Lower leg skin (tissue), 4 donors: Measurements from ENCODE around the gene IL10. TPM values are rescaled to one million over a fixed set of nuclear protein-coding genes. Genes with fewer than 3 reads are reported as not detected.

Experiments used
- DNase-seq, 2 donors: peaks; one replicate each; pipeline ENCODE4 v3.0.0-alpha.2; 2019; ENCODE audit warnings: low spot score in 2 of 2
- H3K4me3 ChIP-seq: fragments of 200-600 bp; sonication (generic); 2 replicates; pipeline ENCODE4 v1.5.1; 2017; ENCODE audit warnings: mild to moderate bottlenecking, low read depth; ENCODE audit not compliant: poor library complexity, severe bottlenecking
- POLR2A ChIP-seq, 2 donors: fragments of 450-650 bp; IDR thresholded peaks; one replicate each; pipeline ENCODE4 v1.6.1; 2016 to 2017; ENCODE audit warnings: antibody characterized with exemption in 2 of 2, mild to moderate bottlenecking in 1 of 2, moderate library complexity in 1 of 2
- WGBS, 2 donors: methylation state at CpG; one replicate each; pipeline ENCODE4 v1.1.5; 2018; 5-methylcytosine and 5-hydroxymethylcytosine counted together
- intact Hi-C: fragments of 100-400 bp; cut with DNase I; formaldehyde crosslinking; loops from one replicate; pipeline ENCODE4 v1.15.0; 2023; ENCODE audit warnings: low total_unique reads
- total RNA-seq, 4 donors: library from RNA; depleted of rRNA; stranded (reverse); fragments of >200 nt; gene quantifications; one replicate each; pipeline ENCODE4 v1.1.0, GENCODE V29; 2016
- TF ChIP-seq, protein P1 (sequence below), 3 donors: fragments of 450-650 bp; IDR thresholded peaks; one replicate each; pipeline ENCODE4 v1.5.1; 2016; ENCODE audit warnings: antibody characterized with exemption in 3 of 3, mild to moderate bottlenecking in 3 of 3, moderate library complexity in 2 of 3

IL10 gene
- total RNA-seq, 4 donors from 2014 or later, result 0.32 to 0.72 TPM; not detected in 2

DNA sequence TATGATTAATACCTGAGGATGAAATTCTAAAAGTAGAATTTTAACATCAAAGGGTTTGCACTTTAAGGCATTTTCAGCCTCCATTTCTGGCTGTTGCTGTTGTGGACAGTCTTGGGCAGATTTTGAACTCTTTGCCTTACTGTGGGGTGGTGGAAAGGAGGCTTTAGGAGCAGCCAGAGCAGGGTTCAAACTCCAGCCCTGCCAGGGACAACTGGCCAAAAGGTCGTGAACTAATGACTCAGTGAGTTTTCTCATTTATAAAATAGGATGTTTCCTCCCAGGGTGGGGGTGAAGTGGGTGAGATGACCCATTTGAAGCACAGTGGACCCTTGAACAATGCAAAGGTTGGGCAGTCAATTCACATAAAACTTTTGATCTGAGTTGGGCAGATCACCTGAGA lies 50.8 kb downstream of the IL10 start:
- H3K4me3 ChIP-seq, result no peak overlapping the region
- WGBS, 2 donors, result 81 to 84% methylated on average over 1 of the region's 1 CpG
- TF ChIP-seq POLR2A (IDR thresholded peaks at IDR 0.05), result no peak
- TF ChIP-seq, protein P1, sequence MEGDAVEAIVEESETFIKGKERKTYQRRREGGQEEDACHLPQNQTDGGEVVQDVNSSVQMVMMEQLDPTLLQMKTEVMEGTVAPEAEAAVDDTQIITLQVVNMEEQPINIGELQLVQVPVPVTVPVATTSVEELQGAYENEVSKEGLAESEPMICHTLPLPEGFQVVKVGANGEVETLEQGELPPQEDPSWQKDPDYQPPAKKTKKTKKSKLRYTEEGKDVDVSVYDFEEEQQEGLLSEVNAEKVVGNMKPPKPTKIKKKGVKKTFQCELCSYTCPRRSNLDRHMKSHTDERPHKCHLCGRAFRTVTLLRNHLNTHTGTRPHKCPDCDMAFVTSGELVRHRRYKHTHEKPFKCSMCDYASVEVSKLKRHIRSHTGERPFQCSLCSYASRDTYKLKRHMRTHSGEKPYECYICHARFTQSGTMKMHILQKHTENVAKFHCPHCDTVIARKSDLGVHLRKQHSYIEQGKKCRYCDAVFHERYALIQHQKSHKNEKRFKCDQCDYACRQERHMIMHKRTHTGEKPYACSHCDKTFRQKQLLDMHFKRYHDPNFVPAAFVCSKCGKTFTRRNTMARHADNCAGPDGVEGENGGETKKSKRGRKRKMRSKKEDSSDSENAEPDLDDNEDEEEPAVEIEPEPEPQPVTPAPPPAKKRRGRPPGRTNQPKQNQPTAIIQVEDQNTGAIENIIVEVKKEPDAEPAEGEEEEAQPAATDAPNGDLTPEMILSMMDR (IDR thresholded peaks at IDR 0.05), result no peak
- intact Hi-C loops, result loop anchor here (10.0 kb wide), 1 partner anchor 193 kb away; no protein-coding TSS in a partner anchor
- no peak for DNase-seq

DNA sequence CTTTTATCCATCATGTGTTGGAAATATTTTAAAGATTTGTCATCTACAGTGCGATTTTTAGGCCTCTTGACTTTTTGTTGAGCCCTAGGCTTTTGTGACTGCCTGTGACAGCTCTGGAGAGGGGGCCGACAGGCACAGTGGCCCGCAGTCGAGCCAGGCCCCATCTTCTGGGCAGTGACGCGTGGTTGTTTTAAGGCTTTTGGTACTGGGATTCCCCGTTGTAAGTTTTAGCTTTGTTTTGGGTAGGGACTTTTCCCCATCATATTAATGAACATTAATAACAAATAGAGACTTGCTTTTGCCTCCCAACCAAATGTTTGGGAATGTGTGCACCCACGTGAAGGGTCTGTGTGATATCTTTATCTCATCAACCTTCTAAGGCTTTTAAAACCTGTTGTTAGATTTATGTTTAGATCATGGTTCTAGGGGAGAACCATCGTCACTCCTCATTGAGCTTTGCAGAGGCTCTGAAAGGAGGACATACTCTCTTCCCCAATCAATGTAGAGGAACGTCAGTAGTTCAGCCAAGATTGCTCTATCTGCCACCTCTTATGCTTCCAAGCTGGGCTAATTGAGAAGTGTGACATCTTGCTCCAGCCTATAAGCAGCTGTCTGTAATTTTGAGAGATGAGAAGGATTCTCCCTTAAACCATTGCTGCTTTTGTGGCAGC lies 53.0 kb downstream of the IL10 start:
- H3K4me3 ChIP-seq, result no peak overlapping the region
- intact Hi-C loops, result no loop called here
- DNase-seq, result no peak
- WGBS, 2 donors, result 70 to 76% methylated on average over 10 of the region's 10 CpGs
- TF ChIP-seq, protein P1 (IDR thresholded peaks at IDR 0.05), result no peak
- no peak for TF ChIP-seq POLR2A (IDR thresholded peaks at IDR 0.05)

DNA sequence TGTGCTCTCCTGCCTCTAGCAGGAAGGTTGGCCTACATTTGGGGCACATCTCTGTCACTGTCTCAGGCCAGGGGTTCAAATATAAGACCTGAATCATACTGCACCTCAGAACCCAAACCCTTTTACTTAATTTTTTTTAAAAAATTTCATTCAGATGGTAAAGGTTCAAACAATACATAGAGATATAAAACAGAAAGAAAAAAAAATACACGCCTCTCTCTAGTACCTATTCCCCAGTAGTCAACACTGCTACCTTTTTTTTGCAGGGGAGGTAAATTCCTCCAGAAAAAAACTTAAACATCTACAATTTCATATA lies 54.7 kb downstream of the IL10 start:
- intact Hi-C loops, result no loop called here
- TF ChIP-seq POLR2A (IDR thresholded peaks at IDR 0.05), result no peak
- TF ChIP-seq, protein P1 (IDR thresholded peaks at IDR 0.05), result no peak
- no peak overlapping the region for H3K4me3 ChIP-seq
- WGBS, 2 donors, result 90 to 94% methylated on average over 1 of the region's 1 CpG
- no peak for DNase-seq

Other genes starting within 250 kb of the IL10 start
- 10 to 100 TPM; 39.7 to 57.3 (median 53.1) TPM for gene EIF2D, start 160.0 kb downstream of the IL10 start, total RNA-seq
- 1 to 10 TPM; 1.4 to 4.7 (median 3.2) TPM for gene DYRK3, start 137.0 kb downstream of the IL10 start, total RNA-seq
- 10 to 100 TPM; 40.0 to 62.4 (median 52.4) TPM for gene MAPKAPK2, start 87.6 kb downstream of the IL10 start, total RNA-seq
- not detected for gene IL19, start 1.7 kb downstream of the IL10 start, total RNA-seq
- gene IL20, start 93.1 kb upstream of the IL10 start, total RNA-seq, result not detected
- not detected for gene IL24, start 124.9 kb upstream of the IL10 start, total RNA-seq
- gene FCMR, start 149.4 kb upstream of the IL10 start, total RNA-seq, result 1 to 10 TPM in 2 of 4 donors, under 1 TPM in 1, not detected in 1; 0.34 to 1.4 (median 1.3) TPM
- 1 to 10 TPM in 2 of 4 donors, under 1 TPM in 1, not detected in 1; 0.55 to 4.7 (median 2.0) TPM for gene PIGR, start 174.0 kb upstream of the IL10 start, total RNA-seq
- not detected for gene FCAMR, start 198.0 kb upstream of the IL10 start, total RNA-seq